Measurements from ENCODE around the gene ATRN.

- no peak for TF ChIP-seq FOXA1 (IDR thresholded peaks at IDR 0.05)
- no peak for TF ChIP-seq ATF3 (IDR thresholded peaks at IDR 0.05)
- TF ChIP-seq, protein P1, sequence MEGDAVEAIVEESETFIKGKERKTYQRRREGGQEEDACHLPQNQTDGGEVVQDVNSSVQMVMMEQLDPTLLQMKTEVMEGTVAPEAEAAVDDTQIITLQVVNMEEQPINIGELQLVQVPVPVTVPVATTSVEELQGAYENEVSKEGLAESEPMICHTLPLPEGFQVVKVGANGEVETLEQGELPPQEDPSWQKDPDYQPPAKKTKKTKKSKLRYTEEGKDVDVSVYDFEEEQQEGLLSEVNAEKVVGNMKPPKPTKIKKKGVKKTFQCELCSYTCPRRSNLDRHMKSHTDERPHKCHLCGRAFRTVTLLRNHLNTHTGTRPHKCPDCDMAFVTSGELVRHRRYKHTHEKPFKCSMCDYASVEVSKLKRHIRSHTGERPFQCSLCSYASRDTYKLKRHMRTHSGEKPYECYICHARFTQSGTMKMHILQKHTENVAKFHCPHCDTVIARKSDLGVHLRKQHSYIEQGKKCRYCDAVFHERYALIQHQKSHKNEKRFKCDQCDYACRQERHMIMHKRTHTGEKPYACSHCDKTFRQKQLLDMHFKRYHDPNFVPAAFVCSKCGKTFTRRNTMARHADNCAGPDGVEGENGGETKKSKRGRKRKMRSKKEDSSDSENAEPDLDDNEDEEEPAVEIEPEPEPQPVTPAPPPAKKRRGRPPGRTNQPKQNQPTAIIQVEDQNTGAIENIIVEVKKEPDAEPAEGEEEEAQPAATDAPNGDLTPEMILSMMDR (IDR thresholded peaks at IDR 0.05; ENCODE audit: low read depth, low read length, missing input control): no peak
- no peak for TF ChIP-seq GABPA (IDR thresholded peaks at IDR 0.05 in 1 of 2, conservative IDR thresholded peaks at IDR 0.05 in 1 of 2)
- TF ChIP-seq TAF1 (conservative IDR thresholded peaks at IDR 0.05): no peak
- no peak for TF ChIP-seq RXRA (IDR thresholded peaks at IDR 0.05)
- no peak for TF ChIP-seq REST (IDR thresholded peaks at IDR 0.05)
- TF ChIP-seq YY1 (IDR thresholded peaks at IDR 0.05): no peak
- no peak for TF ChIP-seq JUND (IDR thresholded peaks at IDR 0.05)
Observed at GRCh38 chr20:3560162-3560561, 89.3 kb downstream of the ATRN start.

Data from liver (tissue), 3 donors.